Mucosa of stomach (tissue), 1 donor: Measurements from ENCODE around the gene SPATA21.
A peak's percentile ranks its signal among the peaks of the same experiment; 100 is the strongest.

Experiments used
- H3K27me3 ChIP-seq: one replicate; pipeline ENCODE4 v1.7.0; 2013; ENCODE audit warnings: mild to moderate bottlenecking, low read length; ENCODE audit not compliant: control insufficient read depth, insufficient read depth
- H3K36me3 ChIP-seq: one replicate; pipeline ENCODE4 v1.7.0; 2013; ENCODE audit warnings: low read length; ENCODE audit not compliant: control insufficient read depth, insufficient read depth
- H3K4me1 ChIP-seq: one replicate; pipeline ENCODE4 v1.7.0; 2013; ENCODE audit warnings: mild to moderate bottlenecking, low read length; ENCODE audit not compliant: control insufficient read depth, insufficient read depth
- H3K4me3 ChIP-seq: one replicate; pipeline ENCODE4 v1.7.0; 2013; ENCODE audit warnings: low read length
- H3K9ac ChIP-seq: one replicate; pipeline ENCODE4 v1.7.0; 2013; ENCODE audit warnings: mild to moderate bottlenecking, low read length, moderate library complexity
- H3K9me3 ChIP-seq: one replicate; pipeline ENCODE4 v1.7.0; 2013; ENCODE audit warnings: mild to moderate bottlenecking, low read length, moderate library complexity; ENCODE audit not compliant: control insufficient read depth
- donor health status: Pancreatic carcinoma.

The SPATA21 gene

GRCh38 chr1:16447641-16448040 lies 10.4 kb upstream of the SPATA21 start:
- Histone ChIP-seq H3K4me1 (no peaks in the 10 kb centered on the region), H3K9me3 (no peaks in the 10 kb centered on the region), H3K27me3 (no peaks in the 10 kb centered on the region), H3K36me3 (peaks cover 25% of the 10 kb centered on the region), H3K4me3 (no peak overlapping the region), H3K9ac (no peak overlapping the region)

- H3K9ac ChIP-seq = no peak overlapping the region
- H3K36me3 ChIP-seq = peaks cover 20% of the 10 kb centered on the region
- no peak overlapping the region for H3K4me3 ChIP-seq
- H3K27me3 ChIP-seq = no peaks in the 10 kb centered on the region
- no peaks in the 10 kb centered on the region for H3K9me3 ChIP-seq
- H3K4me1 ChIP-seq = no peaks in the 10 kb centered on the region
Observed at GRCh38 chr1:16446116-16446515, 8.9 kb upstream of the SPATA21 start.

GRCh38 chr1:16445052-16445451 lies 7.8 kb upstream of the SPATA21 start:
- Histone ChIP-seq H3K4me1 (peaks cover 3% of the 10 kb centered on the region), H3K27me3 (no peaks in the 10 kb centered on the region), H3K36me3 (peaks cover 20% of the 10 kb centered on the region), H3K4me3 (no peak overlapping the region), H3K9me3 (no peaks in the 10 kb centered on the region), H3K9ac (no peak overlapping the region)

GRCh38 chr1:16443975-16444770 lies 6.9 kb upstream of the SPATA21 start:
- H3K27me3 ChIP-seq = no peaks in the 10 kb centered on the region
- no peaks in the 10 kb centered on the region for H3K9me3 ChIP-seq
- peaks cover 4% of the 10 kb centered on the region for H3K4me1 ChIP-seq
- no peak overlapping the region for H3K4me3 ChIP-seq
- H3K36me3 ChIP-seq = peaks cover 17% of the 10 kb centered on the region
- peak overlapping the region; percentile 28 for H3K9ac ChIP-seq

- Histone ChIP-seq H3K36me3 (peaks cover 6% of the 10 kb centered on the region), H3K4me3 (no peak overlapping the region)
Observed at GRCh38 chr1:16442941-16443340, 5.7 kb upstream of the SPATA21 start.

GRCh38 chr1:16442265-16442664 lies 5.0 kb upstream of the SPATA21 start:
- Histone ChIP-seq H3K4me1 (peaks cover 4% of the 10 kb centered on the region), H3K36me3 (no peaks in the 10 kb centered on the region), H3K27me3 (no peaks in the 10 kb centered on the region), H3K9ac (no peak overlapping the region), H3K4me3 (no peak overlapping the region), H3K9me3 (no peaks in the 10 kb centered on the region)

More at GRCh38 chr1:16442941-16443340, 5.7 kb upstream of the SPATA21 start:
- Histone ChIP-seq H3K27me3 (no peaks in the 10 kb centered on the region), H3K4me1 (peaks cover 4% of the 10 kb centered on the region), H3K9ac (no peak overlapping the region), H3K9me3 (no peaks in the 10 kb centered on the region)

- Histone ChIP-seq H3K36me3 (no peaks in the 10 kb centered on the region), H3K9ac (peak overlapping the region; percentile 98), H3K9me3 (no peaks in the 10 kb centered on the region), H3K4me1 (peaks cover 4% of the 10 kb centered on the region), H3K27me3 (no peaks in the 10 kb centered on the region), H3K4me3 (peak overlapping the region; percentile 98)
Observed at GRCh38 chr1:16441282-16441665, 4.0 kb upstream of the SPATA21 start.

GRCh38 chr1:16440470-16441281 lies 3.5 kb upstream of the SPATA21 start, which contains the start of gene NECAP2:
Gene NECAP2 (plus strand): TSS chr1:16440724. CDS start chr1:16440762, 38 bp downstream.
- no peaks in the 10 kb centered on the region for H3K27me3 ChIP-seq
- H3K36me3 ChIP-seq = no peaks in the 10 kb centered on the region
- H3K9me3 ChIP-seq = no peaks in the 10 kb centered on the region
- peak within 1 kb of the TSS; percentile 98 for H3K4me3 ChIP-seq
- peak within 1 kb of the TSS; percentile 98 for H3K9ac ChIP-seq
- peaks cover 4% of the 10 kb centered on the region for H3K4me1 ChIP-seq

GRCh38 chr1:16440131-16440469 lies 2.9 kb upstream of the SPATA21 start:
- Histone ChIP-seq H3K4me1 (peaks cover 4% of the 10 kb centered on the region), H3K9ac (peak overlapping the region; percentile 98), H3K9me3 (no peaks in the 10 kb centered on the region), H3K36me3 (no peaks in the 10 kb centered on the region), H3K27me3 (no peaks in the 10 kb centered on the region), H3K4me3 (peak overlapping the region; percentile 98)

- no peak overlapping the region for H3K4me3 ChIP-seq
- H3K9ac ChIP-seq = no peak overlapping the region
- H3K4me1 ChIP-seq = peaks cover 4% of the 10 kb centered on the region
- H3K36me3 ChIP-seq = no peaks in the 10 kb centered on the region
- H3K9me3 ChIP-seq = no peaks in the 10 kb centered on the region
- no peaks in the 10 kb centered on the region for H3K27me3 ChIP-seq
Observed at GRCh38 chr1:16438924-16439323, 1.7 kb upstream of the SPATA21 start.

- no peak overlapping the region for H3K4me3 ChIP-seq
- no peaks in the 10 kb centered on the region for H3K27me3 ChIP-seq
- H3K4me1 ChIP-seq = peaks cover 4% of the 10 kb centered on the region
- no peak overlapping the region for H3K9ac ChIP-seq
- H3K9me3 ChIP-seq = no peaks in the 10 kb centered on the region
- no peaks in the 10 kb centered on the region for H3K36me3 ChIP-seq
Observed at GRCh38 chr1:16438516-16438915, 1.3 kb upstream of the SPATA21 start.

- Histone ChIP-seq H3K36me3 (no peaks in the 10 kb centered on the region), H3K4me3 (no peak overlapping the region), H3K9me3 (no peaks in the 10 kb centered on the region), H3K27me3 (no peaks in the 10 kb centered on the region), H3K4me1 (no peaks in the 10 kb centered on the region), H3K9ac (no peak overlapping the region)
Observed at GRCh38 chr1:16434501-16434900, 2.7 kb downstream of the SPATA21 start.
